Hepatocyte (in vitro differentiated cells): Measurements from ENCODE around the gene GOLGA8K.
"Not testable (repeated sequence)": the region's sequence is repeated elsewhere in the genome, so short reads cannot be mapped to it uniquely, and the experiment has no call there.

Experiments
- EZH2 ChIP-seq: fragments of 200-600 bp; sonication (generic); IDR thresholded peaks from 2 replicates; pipeline ENCODE4 v1.6.1; 2016; ENCODE audit warnings: antibody characterized with exemption, mild to moderate bottlenecking, borderline replicate concordance
- TF ChIP-seq, protein P1 (sequence below): fragments of 200-600 bp; sonication (generic); IDR thresholded peaks from 2 replicates; pipeline ENCODE4 v1.5.1; 2016; ENCODE audit warnings: antibody characterized with exemption, mild to moderate bottlenecking; ENCODE audit not compliant: poor library complexity

- TF ChIP-seq, protein P1, sequence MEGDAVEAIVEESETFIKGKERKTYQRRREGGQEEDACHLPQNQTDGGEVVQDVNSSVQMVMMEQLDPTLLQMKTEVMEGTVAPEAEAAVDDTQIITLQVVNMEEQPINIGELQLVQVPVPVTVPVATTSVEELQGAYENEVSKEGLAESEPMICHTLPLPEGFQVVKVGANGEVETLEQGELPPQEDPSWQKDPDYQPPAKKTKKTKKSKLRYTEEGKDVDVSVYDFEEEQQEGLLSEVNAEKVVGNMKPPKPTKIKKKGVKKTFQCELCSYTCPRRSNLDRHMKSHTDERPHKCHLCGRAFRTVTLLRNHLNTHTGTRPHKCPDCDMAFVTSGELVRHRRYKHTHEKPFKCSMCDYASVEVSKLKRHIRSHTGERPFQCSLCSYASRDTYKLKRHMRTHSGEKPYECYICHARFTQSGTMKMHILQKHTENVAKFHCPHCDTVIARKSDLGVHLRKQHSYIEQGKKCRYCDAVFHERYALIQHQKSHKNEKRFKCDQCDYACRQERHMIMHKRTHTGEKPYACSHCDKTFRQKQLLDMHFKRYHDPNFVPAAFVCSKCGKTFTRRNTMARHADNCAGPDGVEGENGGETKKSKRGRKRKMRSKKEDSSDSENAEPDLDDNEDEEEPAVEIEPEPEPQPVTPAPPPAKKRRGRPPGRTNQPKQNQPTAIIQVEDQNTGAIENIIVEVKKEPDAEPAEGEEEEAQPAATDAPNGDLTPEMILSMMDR = not testable (repeated sequence)
- not testable (repeated sequence) for TF ChIP-seq EZH2
Measured at GRCh38 chr15:32343921-32344320, 59.2 kb downstream of the GOLGA8K start.
